AG09319 (cell line): ENCODE results near the gene SCNN1G.

Source experiments
- DNase-seq: peaks from one replicate; pipeline ENCODE4 v3.0.0-alpha.2; 2010; ENCODE audit warnings: low read depth; ENCODE audit errors: extremely low read depth
- TF ChIP-seq, protein P1 (sequence below): IDR thresholded peaks from 2 replicates; pipeline ENCODE4 v1.5.1; 2011; ENCODE audit warnings: low read depth, mild to moderate bottlenecking, inconsistent platforms, low read length, moderate library complexity

SCNN1G gene

DNA sequence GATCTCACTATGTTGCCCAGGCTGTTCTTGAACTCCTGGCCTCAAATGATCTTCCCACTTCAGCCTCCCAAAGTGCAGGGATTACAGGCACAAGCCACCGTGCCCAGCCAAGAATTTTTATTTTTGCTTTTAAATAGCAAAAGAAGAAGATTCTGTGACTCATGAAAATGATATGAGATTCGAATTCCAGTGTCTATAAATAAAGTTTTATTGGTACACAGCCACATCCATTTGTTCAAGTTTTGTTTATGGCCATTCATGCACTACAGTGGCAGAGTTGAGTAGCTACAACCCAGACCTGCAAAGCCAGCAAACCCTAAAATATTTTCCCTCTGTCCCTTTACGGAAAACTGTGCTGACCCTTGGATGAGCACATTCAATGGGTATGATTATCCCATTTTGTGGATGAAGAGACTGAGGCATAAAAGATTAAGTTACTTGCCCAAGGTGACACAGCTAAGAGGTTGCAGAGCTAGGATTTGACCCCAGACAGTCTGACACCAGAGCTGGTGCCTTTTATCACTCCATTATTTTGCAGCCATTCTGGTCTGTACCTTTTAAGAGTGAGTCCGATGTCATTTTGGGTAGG, 34.2 kb downstream of the SCNN1G start:
- DNase-seq = no peak
- TF ChIP-seq, protein P1, sequence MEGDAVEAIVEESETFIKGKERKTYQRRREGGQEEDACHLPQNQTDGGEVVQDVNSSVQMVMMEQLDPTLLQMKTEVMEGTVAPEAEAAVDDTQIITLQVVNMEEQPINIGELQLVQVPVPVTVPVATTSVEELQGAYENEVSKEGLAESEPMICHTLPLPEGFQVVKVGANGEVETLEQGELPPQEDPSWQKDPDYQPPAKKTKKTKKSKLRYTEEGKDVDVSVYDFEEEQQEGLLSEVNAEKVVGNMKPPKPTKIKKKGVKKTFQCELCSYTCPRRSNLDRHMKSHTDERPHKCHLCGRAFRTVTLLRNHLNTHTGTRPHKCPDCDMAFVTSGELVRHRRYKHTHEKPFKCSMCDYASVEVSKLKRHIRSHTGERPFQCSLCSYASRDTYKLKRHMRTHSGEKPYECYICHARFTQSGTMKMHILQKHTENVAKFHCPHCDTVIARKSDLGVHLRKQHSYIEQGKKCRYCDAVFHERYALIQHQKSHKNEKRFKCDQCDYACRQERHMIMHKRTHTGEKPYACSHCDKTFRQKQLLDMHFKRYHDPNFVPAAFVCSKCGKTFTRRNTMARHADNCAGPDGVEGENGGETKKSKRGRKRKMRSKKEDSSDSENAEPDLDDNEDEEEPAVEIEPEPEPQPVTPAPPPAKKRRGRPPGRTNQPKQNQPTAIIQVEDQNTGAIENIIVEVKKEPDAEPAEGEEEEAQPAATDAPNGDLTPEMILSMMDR = no peak

DNA sequence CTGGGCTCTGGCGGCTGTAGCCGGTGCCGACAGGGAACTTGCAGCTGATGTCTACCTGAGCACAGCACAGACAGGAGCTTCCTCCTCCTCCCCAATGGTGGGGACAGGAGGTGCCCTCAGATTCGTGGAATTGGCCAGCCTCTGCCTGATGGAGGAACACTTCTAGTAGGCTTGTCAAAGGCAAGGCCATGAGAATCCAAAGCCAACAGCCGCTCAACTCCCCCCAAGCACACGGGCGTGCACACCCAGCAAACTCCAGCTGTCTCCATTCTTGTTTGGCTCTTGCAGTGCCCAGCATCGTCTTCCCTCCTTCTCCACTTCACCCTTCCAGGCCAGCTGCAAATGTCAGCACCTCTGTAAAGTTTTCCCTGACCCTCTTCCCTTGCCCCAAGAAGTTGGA, 35.1 kb downstream of the SCNN1G start:
- TF ChIP-seq, protein P1 = no peak
- DNase-seq = no peak

- no peak for DNase-seq
- TF ChIP-seq, protein P1 = no peak
Observed at GRCh38 chr16:23222929-23223328, 40.4 kb downstream of the SCNN1G start.

- TF ChIP-seq, protein P1 = no peak
- DNase-seq = no peak
Observed at GRCh38 chr16:23223368-23223767, 40.8 kb downstream of the SCNN1G start.

GRCh38 chr16:23225109-23225508, 42.6 kb downstream of the SCNN1G start:
- no peak for DNase-seq
- TF ChIP-seq, protein P1 = no peak

DNA sequence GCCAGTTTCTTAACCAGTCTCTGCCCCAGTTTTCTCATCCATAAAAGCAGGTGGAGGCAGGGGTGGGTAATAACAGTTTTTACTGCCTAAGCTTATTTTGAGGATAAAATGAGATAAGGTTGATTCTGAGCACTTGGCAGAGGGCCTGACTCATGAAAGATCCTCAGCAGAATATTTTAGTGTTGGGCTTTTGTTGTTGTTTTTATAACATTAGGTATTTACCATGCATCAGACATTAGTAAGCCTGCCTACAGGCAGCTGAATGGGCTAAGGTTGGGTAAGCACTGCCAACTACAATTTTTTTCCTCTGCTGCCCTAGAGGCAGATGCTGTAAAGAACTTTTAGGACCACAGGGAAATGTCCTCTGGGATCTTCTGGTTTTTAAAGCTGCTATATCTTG, 43.1 kb downstream of the SCNN1G start:
- TF ChIP-seq, protein P1 = no peak
- no peak for DNase-seq

- no peak for DNase-seq
- TF ChIP-seq, protein P1 = no peak
Observed at GRCh38 chr16:23227529-23227928, 45.0 kb downstream of the SCNN1G start.
